HUES6 (cell line): ENCODE data around the gene IFNAR2.
"Not testable (repeated sequence)": the region's sequence is repeated elsewhere in the genome, so short reads cannot be mapped to it uniquely, and the experiment has no call there.

Source experiments
- H3K27ac ChIP-seq: 2 replicates; pipeline ENCODE4 v1.7.0; 2013; ENCODE audit warnings: low read depth, mild to moderate bottlenecking, low read length, inconsistent platforms
- H3K27me3 ChIP-seq: 2 replicates; pipeline ENCODE4 v1.6.1; 2013; ENCODE audit warnings: low read length; ENCODE audit not compliant: control insufficient read depth, insufficient read depth
- H3K36me3 ChIP-seq: 2 replicates; pipeline ENCODE4 v1.6.1; 2013; ENCODE audit warnings: low read length; ENCODE audit not compliant: control insufficient read depth, insufficient read depth
- H3K4me1 ChIP-seq: 2 replicates; pipeline ENCODE4 v1.6.1; 2013; ENCODE audit warnings: low read length; ENCODE audit not compliant: control insufficient read depth, insufficient read depth
- H3K4me3 ChIP-seq: 2 replicates; pipeline ENCODE4 v1.5.1; 2013; ENCODE audit warnings: low read depth, low read length
- H3K9ac ChIP-seq: one replicate; pipeline ENCODE4 v1.6.1; 2013; ENCODE audit warnings: mild to moderate bottlenecking, low read length
- H3K9me3 ChIP-seq: 2 replicates; pipeline ENCODE4 v1.6.1; 2013; ENCODE audit warnings: low read depth, low read length; ENCODE audit not compliant: control insufficient read depth, insufficient read depth

Gene IFNAR2

DNA sequence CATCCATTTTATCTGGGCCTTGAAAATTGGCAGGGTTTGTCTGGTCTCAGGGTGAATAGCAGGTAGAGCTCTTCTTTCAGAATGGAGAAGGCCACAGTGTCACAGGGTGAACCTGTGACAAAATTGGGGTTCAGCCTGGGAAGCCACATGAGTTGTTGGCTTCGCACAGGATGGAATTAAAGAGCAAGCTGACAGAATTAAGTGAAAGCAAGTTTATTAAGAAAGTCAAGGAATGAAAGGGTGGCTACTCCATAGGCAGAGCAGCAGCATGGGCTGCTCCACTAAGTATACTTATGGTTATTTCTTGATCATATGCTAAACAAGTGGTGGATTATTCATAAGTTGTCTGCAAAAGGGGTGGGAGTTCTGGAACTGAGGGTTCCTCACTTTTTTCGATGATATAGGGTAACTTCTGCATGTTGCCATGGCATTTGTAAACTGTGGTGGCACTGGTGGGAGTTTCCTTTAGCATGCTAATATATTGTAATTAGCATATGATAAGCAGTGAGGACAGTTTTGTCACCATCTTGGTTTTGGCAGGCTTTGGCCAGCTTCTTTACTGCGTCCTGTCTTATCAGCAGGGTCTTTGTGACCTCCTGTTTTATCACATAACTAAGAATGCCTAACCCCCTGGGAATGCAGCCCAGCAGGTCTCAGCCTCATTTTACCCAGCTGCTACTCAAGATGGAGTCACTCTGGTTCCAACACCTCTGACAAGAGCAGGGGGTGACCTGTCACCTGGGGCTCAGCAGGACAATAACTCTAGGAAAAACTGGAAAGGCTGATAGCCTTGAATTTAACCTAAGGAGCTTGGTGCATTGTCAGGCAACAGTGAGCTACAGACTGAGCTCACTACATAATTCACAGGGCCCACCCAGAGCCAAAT lies 5.1 kb downstream of the IFNAR2 start:
- H3K4me3 ChIP-seq: no peak overlapping the region
- H3K27ac ChIP-seq: no peak overlapping the region
- H3K36me3 ChIP-seq: peaks cover 4% of the 10 kb centered on the region; the same call in 1 of the 2 replicates
- H3K27me3 ChIP-seq: peaks cover 6% of the 10 kb centered on the region; the same call in 1 of the 2 replicates
- H3K9me3 ChIP-seq: peaks cover 39% of the 10 kb centered on the region
- H3K4me1 ChIP-seq: 0 out of 2 replicates have a peak, but pooled peaks cover 9% of the 10 kb centered on the region
- H3K9ac ChIP-seq: no peak overlapping the region

- H3K27me3 ChIP-seq: peaks cover under 1% of the 10 kb centered on the region; the same call in 1 of the 2 replicates
- no peak overlapping the region for H3K4me3 ChIP-seq
- H3K27ac ChIP-seq: no peak overlapping the region
- H3K9ac ChIP-seq: no peak overlapping the region
- peaks cover 4% of the 10 kb centered on the region; the same call in 1 of the 2 replicates for H3K36me3 ChIP-seq
- peaks cover 49% of the 10 kb centered on the region for H3K9me3 ChIP-seq
- 0 out of 2 replicates have a peak, but pooled peaks cover 7% of the 10 kb centered on the region for H3K4me1 ChIP-seq
These were observed 6.4 kb downstream of the IFNAR2 start for GRCh38 chr21:33236013-33236686.

- H3K9ac ChIP-seq: no peak overlapping the region
- no peaks in the 10 kb centered on the region for H3K27me3 ChIP-seq
- H3K9me3 ChIP-seq: peaks cover 51% of the 10 kb centered on the region
- H3K4me1 ChIP-seq: 0 out of 2 replicates have a peak, but pooled peaks cover 6% of the 10 kb centered on the region
- no peak overlapping the region for H3K4me3 ChIP-seq
- H3K36me3 ChIP-seq: peaks cover 5% of the 10 kb centered on the region
- no peak overlapping the region for H3K27ac ChIP-seq
These were observed 7.0 kb downstream of the IFNAR2 start for GRCh38 chr21:33236766-33237165.

- H3K27me3 ChIP-seq: no peaks in the 10 kb centered on the region
- no peak overlapping the region for H3K27ac ChIP-seq
- H3K4me1 ChIP-seq: 0 out of 2 replicates have a peak, but pooled peaks cover 6% of the 10 kb centered on the region
- no peak overlapping the region for H3K4me3 ChIP-seq
- peaks cover 51% of the 10 kb centered on the region for H3K9me3 ChIP-seq
- peaks cover 10% of the 10 kb centered on the region for H3K36me3 ChIP-seq
- no peak overlapping the region for H3K9ac ChIP-seq
These were observed 7.7 kb downstream of the IFNAR2 start for GRCh38 chr21:33237486-33237885.

GRCh38 chr21:33238146-33238545 lies 8.4 kb downstream of the IFNAR2 start:
- 0 out of 2 replicates have a peak, but pooled peaks cover 4% of the 10 kb centered on the region for H3K4me1 ChIP-seq
- no peak overlapping the region for H3K9ac ChIP-seq
- H3K4me3 ChIP-seq: no peak overlapping the region
- no peaks in the 10 kb centered on the region for H3K27me3 ChIP-seq
- peaks cover 10% of the 10 kb centered on the region for H3K36me3 ChIP-seq
- H3K27ac ChIP-seq: no peak overlapping the region
- peaks cover 51% of the 10 kb centered on the region for H3K9me3 ChIP-seq

DNA sequence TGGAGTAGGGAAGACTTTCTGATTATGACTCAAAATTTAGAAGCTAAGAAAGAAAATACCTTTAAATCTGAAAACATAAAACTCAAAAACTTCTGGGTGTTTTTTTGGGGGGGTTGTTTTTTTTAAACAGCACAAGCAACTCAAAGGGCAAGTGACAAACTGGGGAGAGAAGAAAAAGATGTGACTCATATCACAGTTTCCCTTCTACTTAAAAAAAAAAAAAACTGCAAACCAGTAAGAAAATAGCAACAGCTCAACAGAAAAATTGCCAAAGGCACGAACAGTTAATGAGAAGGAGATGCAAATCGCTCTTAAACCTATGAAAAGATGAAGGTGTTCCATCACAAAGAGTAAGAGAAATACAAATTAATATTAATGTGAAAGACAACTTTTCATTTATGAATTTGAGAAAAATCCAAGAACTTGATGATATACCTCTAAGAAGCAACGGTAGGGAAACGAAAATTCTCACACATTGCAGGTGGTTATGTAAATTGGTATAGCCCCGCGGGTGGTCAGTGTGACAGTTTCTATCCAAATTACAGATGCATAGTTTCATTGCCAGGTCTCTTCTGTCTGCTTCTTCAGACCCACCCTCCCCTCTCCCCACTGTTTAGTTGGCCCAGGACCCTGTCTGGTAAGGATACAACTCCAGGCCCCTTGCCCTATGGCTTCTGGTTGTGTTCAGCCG lies 9.0 kb downstream of the IFNAR2 start:
- peaks cover 51% of the 10 kb centered on the region for H3K9me3 ChIP-seq
- 0 out of 2 replicates have a peak, but pooled peaks cover 4% of the 10 kb centered on the region for H3K4me1 ChIP-seq
- peaks cover 13% of the 10 kb centered on the region for H3K36me3 ChIP-seq
- H3K27me3 ChIP-seq: no peaks in the 10 kb centered on the region
- no peak overlapping the region for H3K4me3 ChIP-seq
- H3K9ac ChIP-seq: no peak overlapping the region
- no peak overlapping the region for H3K27ac ChIP-seq

DNA sequence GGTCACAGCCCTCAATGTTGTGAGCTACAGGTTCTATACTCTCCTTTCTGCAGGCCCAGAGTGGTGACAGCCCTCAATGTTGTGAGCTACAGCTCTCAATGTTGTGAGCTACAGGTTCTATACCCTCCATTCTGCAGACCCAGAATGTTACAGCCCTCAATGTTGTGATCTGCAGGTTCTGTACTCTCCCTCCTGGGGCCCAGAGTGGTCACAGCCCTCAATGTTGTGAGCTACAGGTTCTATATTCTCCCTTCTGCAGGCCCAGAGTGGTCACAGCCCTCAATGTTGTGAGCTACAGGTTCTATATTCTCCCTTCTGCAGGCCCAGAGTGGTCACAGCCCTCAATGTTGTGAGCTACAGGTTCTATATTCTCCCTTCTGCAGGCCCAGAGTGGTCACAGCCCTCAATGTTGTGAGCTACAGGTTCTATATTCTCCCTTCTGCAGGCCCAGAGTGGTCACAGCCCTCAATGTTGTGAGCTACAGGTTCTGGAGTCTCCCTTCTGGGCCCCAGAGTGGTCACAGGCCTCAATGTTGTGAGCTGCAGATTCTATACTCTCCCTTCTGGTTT lies 9.9 kb downstream of the IFNAR2 start:
- H3K4me1 ChIP-seq, H3K4me3 ChIP-seq, H3K27ac ChIP-seq, H3K27me3 ChIP-seq, H3K9ac ChIP-seq: not testable (repeated sequence)
- peaks cover 19% of the 10 kb centered on the region for H3K36me3 ChIP-seq
- peaks cover 51% of the 10 kb centered on the region for H3K9me3 ChIP-seq

DNA sequence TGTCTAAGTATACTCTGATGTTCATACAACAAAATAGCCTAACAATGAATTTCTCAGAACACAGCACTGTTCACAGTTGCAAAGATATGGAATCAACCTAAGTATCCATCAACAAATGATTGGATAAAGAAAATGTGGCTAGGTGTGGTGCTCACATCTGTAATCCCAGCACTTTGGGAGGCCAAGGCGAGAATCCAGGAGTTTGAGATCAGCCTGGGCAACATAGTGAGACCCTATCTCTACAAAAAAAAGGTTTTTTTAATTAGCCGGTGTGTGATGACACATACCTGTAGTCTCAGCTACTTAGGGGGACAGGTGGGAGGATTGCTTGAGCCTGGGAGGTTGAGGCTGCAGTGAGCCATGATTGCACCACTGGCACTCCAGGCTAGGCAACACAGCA lies 10.7 kb downstream of the IFNAR2 start:
- H3K4me1 ChIP-seq: no peaks in the 10 kb centered on the region

DNA sequence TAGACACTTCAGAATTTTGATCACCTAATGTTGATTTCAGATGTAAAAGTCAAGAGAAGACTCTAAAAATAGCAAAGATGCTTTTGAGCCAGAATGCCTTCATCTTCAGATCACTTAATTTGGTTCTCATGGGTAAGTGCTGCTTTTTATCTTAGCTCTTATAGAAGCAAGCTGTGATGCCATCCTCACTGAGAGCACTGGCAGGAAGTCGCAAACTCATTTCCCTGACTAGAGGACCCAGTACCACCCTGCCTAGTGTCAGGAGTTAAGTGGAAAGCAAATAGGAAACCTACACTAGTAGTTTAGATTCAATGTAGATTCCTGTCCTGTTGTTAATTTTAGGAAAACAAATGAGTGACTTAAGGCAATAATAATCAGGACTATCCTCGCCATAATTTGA lies 12.1 kb downstream of the IFNAR2 start:
- Histone ChIP-seq H3K36me3 (peaks cover 36% of the 10 kb centered on the region), H3K9ac (no peak overlapping the region), H3K9me3 (peaks cover 36% of the 10 kb centered on the region), H3K4me1 (no peaks in the 10 kb centered on the region), H3K4me3 (no peak overlapping the region), H3K27ac (no peak overlapping the region), H3K27me3 (no peaks in the 10 kb centered on the region)

More for the DNA sequence above, 10.7 kb downstream of the IFNAR2 start:
- no peaks in the 10 kb centered on the region for H3K27me3 ChIP-seq
- no peak overlapping the region for H3K9ac ChIP-seq
- no peak overlapping the region for H3K27ac ChIP-seq
- no peak overlapping the region for H3K4me3 ChIP-seq
- H3K9me3 ChIP-seq: peaks cover 45% of the 10 kb centered on the region
- H3K36me3 ChIP-seq: peaks cover 27% of the 10 kb centered on the region

- H3K9ac ChIP-seq, H3K27ac ChIP-seq, H3K27me3 ChIP-seq, H3K4me1 ChIP-seq, H3K4me3 ChIP-seq: not testable (repeated sequence)
- H3K36me3 ChIP-seq: peaks cover 46% of the 10 kb centered on the region
- H3K9me3 ChIP-seq: peaks cover 27% of the 10 kb centered on the region
These were observed 13.1 kb downstream of the IFNAR2 start for GRCh38 chr21:33242846-33243245.
